Tibial artery (tissue), 4 donors: ENCODE data around the gene LELP1.

Source experiments
- DNase-seq, 2 donors: peaks; one replicate each; pipeline ENCODE4 v3.0.0-alpha.2; 2019
- H3K27ac ChIP-seq, 2 donors: fragments of 200-600 bp; sonication (generic) in 1 of 2; 1 replicate in 1 of 2; 2 replicates in 1 of 2; pipeline ENCODE4 v1.5.1; 2018 to 2019; ENCODE audit warnings: mild to moderate bottlenecking in 1 of 2
- H3K27me3 ChIP-seq, 2 donors: fragments of 200-600 bp; sonication (generic) in 1 of 2; one replicate each; pipeline versions ENCODE4 v1.5.1 to v1.6.0; 2016 to 2019
- H3K36me3 ChIP-seq, 3 donors: fragments of 200-600 bp; sonication (generic) in 2 of 3; one replicate each; pipeline ENCODE4 v1.5.1; 2016 to 2019; ENCODE audit warnings: mild to moderate bottlenecking in 2 of 3
- H3K4me1 ChIP-seq, 4 donors: fragments of 200-600 bp; sonication (generic) in 2 of 4; 1 replicate in 3 of 4; 2 replicates in 1 of 4; pipeline ENCODE4 v1.5.1; 2016 to 2019
- H3K4me3 ChIP-seq, 2 donors: fragments of 200-600 bp; sonication (generic) in 1 of 2; 1 replicate in 1 of 2; 2 replicates in 1 of 2; pipeline ENCODE4 v1.5.1; 2018 to 2019; ENCODE audit warnings: mild to moderate bottlenecking in 2 of 2
- H3K9me3 ChIP-seq, 3 donors: fragments of 200-600 bp; sonication (generic) in 1 of 3; one replicate each; pipeline ENCODE4 v1.5.1; 2016 to 2019
- intact Hi-C: fragments of 100-400 bp; cut with DNase I; formaldehyde crosslinking; loops from one replicate; pipeline ENCODE4 v1.15.0; 2023; ENCODE audit warnings: low total_unique reads
- TF ChIP-seq, protein P1 (sequence below), 2 experiments: fragments of 200-600 bp in 1 of 2; fragments of 450-650 bp in 1 of 2; IDR thresholded peaks; one replicate each; pipeline ENCODE4 v1.5.1; 2017 to 2019; ENCODE audit warnings: antibody characterized with exemption in 2 of 2, mild to moderate bottlenecking in 1 of 2, moderate library complexity in 1 of 2

The LELP1 gene

DNA sequence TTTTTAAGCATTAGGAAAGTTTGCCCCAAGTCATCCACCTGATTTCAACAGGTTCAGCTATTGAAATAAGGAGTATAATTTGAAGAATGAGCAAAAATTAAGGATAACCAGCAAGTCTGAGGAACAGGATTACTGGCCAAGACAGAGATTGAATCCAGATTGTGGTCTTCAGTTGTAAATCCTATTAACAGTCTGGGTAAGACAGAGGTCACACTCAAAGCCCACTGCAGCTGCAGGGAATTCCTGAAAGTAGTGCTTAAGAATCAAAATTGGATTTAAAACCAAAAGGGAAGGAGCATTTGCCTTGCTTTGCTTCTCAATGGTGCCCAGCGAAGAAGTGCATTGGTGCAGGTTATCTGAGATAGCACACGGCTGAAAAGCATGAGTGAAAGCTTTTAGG is 49.8 kb downstream of the LELP1 start:
- Histone ChIP-seq H3K4me1 (no peaks in the 10 kb centered on the region), H3K36me3 (no peaks in the 10 kb centered on the region), H3K27me3 (peaks cover 0 to 9% of the 10 kb centered on the region in 2 donors), H3K27ac (no peak overlapping the region), H3K9me3 (no peaks in the 10 kb centered on the region), H3K4me3 (no peak overlapping the region)
- TF ChIP-seq, protein P1, sequence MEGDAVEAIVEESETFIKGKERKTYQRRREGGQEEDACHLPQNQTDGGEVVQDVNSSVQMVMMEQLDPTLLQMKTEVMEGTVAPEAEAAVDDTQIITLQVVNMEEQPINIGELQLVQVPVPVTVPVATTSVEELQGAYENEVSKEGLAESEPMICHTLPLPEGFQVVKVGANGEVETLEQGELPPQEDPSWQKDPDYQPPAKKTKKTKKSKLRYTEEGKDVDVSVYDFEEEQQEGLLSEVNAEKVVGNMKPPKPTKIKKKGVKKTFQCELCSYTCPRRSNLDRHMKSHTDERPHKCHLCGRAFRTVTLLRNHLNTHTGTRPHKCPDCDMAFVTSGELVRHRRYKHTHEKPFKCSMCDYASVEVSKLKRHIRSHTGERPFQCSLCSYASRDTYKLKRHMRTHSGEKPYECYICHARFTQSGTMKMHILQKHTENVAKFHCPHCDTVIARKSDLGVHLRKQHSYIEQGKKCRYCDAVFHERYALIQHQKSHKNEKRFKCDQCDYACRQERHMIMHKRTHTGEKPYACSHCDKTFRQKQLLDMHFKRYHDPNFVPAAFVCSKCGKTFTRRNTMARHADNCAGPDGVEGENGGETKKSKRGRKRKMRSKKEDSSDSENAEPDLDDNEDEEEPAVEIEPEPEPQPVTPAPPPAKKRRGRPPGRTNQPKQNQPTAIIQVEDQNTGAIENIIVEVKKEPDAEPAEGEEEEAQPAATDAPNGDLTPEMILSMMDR (IDR thresholded peaks at IDR 0.05) = no peak
- DNase-seq = no peak
- intact Hi-C loops = no loop called here

GRCh38 chr1:153253693-153254092 is 50.5 kb downstream of the LELP1 start:
- no peaks in the 10 kb centered on the region for H3K36me3 ChIP-seq
- peaks cover 0 to 5% of the 10 kb centered on the region in 2 donors for H3K27me3 ChIP-seq
- H3K27ac ChIP-seq = no peak overlapping the region
- intact Hi-C loops = no loop called here
- DNase-seq = no peak
- no peak overlapping the region for H3K4me3 ChIP-seq
- H3K4me1 ChIP-seq = no peaks in the 10 kb centered on the region
- TF ChIP-seq, protein P1 (IDR thresholded peaks at IDR 0.05) = no peak
- no peaks in the 10 kb centered on the region for H3K9me3 ChIP-seq
